Tibial artery (tissue), 4 donors: Measurements from ENCODE around the gene CUZD1.

ENCODE experiments used
- DNase-seq, 2 donors: peaks; one replicate each; pipeline ENCODE4 v3.0.0-alpha.2; 2019
- H3K27ac ChIP-seq, 2 donors: fragments of 200-600 bp; sonication (generic) in 1 of 2; 1 replicate in 1 of 2; 2 replicates in 1 of 2; pipeline ENCODE4 v1.5.1; 2018 to 2019; ENCODE audit warnings: mild to moderate bottlenecking in 1 of 2
- H3K27me3 ChIP-seq, 2 donors: fragments of 200-600 bp; sonication (generic) in 1 of 2; one replicate each; pipeline versions ENCODE4 v1.5.1 to v1.6.0; 2016 to 2019
- H3K36me3 ChIP-seq, 3 donors: fragments of 200-600 bp; sonication (generic) in 2 of 3; one replicate each; pipeline ENCODE4 v1.5.1; 2016 to 2019; ENCODE audit warnings: mild to moderate bottlenecking in 2 of 3
- H3K4me1 ChIP-seq, 4 donors: fragments of 200-600 bp; sonication (generic) in 2 of 4; 1 replicate in 3 of 4; 2 replicates in 1 of 4; pipeline ENCODE4 v1.5.1; 2016 to 2019
- H3K4me3 ChIP-seq, 2 donors: fragments of 200-600 bp; sonication (generic) in 1 of 2; 1 replicate in 1 of 2; 2 replicates in 1 of 2; pipeline ENCODE4 v1.5.1; 2018 to 2019; ENCODE audit warnings: mild to moderate bottlenecking in 2 of 2
- H3K9me3 ChIP-seq, 3 donors: fragments of 200-600 bp; sonication (generic) in 1 of 3; one replicate each; pipeline ENCODE4 v1.5.1; 2016 to 2019
- intact Hi-C: fragments of 100-400 bp; cut with DNase I; formaldehyde crosslinking; loops from one replicate; pipeline ENCODE4 v1.15.0; 2023; ENCODE audit warnings: low total_unique reads
- TF ChIP-seq, protein P1 (sequence below), 2 experiments: fragments of 200-600 bp in 1 of 2; fragments of 450-650 bp in 1 of 2; IDR thresholded peaks; one replicate each; pipeline ENCODE4 v1.5.1; 2017 to 2019; ENCODE audit warnings: antibody characterized with exemption in 2 of 2, mild to moderate bottlenecking in 1 of 2, moderate library complexity in 1 of 2

Gene CUZD1

DNA sequence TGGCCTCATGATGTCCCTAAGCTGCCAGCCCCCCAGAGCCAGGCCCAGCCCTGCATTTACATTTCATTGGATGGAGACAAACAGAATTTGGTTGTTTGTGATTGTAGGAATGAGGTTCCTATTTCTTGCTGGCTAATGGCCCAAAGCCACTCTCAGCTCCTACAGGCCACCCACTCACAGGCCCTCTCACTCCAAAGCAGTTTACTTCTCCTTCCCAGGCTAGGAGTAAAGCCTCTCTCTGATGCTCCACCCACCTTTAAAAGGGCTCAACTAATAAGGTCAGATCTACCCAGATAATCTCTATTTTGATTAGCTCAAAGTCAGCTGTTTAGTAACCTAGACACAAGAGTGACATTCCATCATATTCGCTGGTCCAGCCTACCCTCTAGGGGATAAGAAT, 11.2 kb upstream of the CUZD1 start:
- TF ChIP-seq, protein P1, sequence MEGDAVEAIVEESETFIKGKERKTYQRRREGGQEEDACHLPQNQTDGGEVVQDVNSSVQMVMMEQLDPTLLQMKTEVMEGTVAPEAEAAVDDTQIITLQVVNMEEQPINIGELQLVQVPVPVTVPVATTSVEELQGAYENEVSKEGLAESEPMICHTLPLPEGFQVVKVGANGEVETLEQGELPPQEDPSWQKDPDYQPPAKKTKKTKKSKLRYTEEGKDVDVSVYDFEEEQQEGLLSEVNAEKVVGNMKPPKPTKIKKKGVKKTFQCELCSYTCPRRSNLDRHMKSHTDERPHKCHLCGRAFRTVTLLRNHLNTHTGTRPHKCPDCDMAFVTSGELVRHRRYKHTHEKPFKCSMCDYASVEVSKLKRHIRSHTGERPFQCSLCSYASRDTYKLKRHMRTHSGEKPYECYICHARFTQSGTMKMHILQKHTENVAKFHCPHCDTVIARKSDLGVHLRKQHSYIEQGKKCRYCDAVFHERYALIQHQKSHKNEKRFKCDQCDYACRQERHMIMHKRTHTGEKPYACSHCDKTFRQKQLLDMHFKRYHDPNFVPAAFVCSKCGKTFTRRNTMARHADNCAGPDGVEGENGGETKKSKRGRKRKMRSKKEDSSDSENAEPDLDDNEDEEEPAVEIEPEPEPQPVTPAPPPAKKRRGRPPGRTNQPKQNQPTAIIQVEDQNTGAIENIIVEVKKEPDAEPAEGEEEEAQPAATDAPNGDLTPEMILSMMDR (IDR thresholded peaks at IDR 0.05), result no peak
- Histone ChIP-seq H3K27ac (no peak overlapping the region), H3K36me3 (peaks cover 0 to 10% (median 4%) of the 10 kb centered on the region in 3 donors), H3K27me3 (no peaks in the 10 kb centered on the region), H3K9me3 (no peaks in the 10 kb centered on the region), H3K4me3 (no peak overlapping the region), H3K4me1 (no peaks in the 10 kb centered on the region)
- intact Hi-C loops, result no loop called here
- DNase-seq, result no peak

DNA sequence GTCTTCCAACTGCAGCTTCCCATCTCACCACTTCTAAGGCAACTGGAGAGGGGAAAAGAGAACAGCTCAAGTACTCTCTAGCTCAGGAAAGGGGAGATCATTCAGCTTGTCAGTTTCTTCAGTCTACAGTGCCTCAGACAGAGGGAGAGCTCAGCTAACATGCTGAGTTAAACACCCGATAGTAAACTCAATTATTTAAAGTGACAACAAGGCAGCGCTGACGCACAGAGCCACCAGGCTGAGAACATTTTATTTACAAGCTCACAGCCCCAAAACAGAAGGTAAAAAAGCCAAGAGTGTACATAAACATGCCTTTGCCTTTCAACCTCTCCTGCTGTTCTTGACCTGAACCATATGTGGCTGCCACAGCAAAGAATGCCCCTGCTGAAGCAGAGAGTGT, 10.1 kb upstream of the CUZD1 start:
- no peaks in the 10 kb centered on the region for H3K9me3 ChIP-seq
- H3K4me1 ChIP-seq, result no peaks in the 10 kb centered on the region
- no peak overlapping the region for H3K4me3 ChIP-seq
- intact Hi-C loops, result no loop called here
- DNase-seq, result no peak
- peaks cover 0 to 10% (median 4%) of the 10 kb centered on the region in 3 donors for H3K36me3 ChIP-seq
- H3K27me3 ChIP-seq, result no peaks in the 10 kb centered on the region
- TF ChIP-seq, protein P1 (IDR thresholded peaks at IDR 0.05), result no peak
- H3K27ac ChIP-seq, result no peak overlapping the region

DNA sequence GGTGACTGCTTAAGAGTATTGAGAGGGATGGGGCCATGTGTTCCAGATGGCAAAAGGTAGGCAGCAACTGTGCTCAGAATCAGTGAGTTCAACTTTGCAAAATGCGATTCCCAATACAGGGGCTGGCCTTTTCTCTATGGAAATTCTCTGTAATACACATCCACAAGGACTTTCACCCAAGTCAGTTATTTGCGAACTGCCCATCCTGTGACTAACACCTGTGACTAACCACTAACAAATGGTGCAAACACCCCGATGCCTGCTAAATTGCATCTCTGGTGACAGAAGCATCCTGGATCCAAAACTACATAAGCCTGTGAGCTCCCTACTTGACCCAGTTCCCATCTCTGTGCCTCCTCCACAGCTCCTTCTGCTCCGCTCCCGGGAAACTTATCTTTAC, 9.0 kb upstream of the CUZD1 start:
- Histone ChIP-seq H3K36me3 (peaks cover 0 to 10% (median 4%) of the 10 kb centered on the region in 3 donors), H3K27ac (no peak overlapping the region), H3K4me3 (no peak overlapping the region), H3K4me1 (no peaks in the 10 kb centered on the region), H3K27me3 (no peaks in the 10 kb centered on the region), H3K9me3 (no peaks in the 10 kb centered on the region)
- intact Hi-C loops, result no loop called here
- TF ChIP-seq, protein P1 (IDR thresholded peaks at IDR 0.05), result no peak
- DNase-seq, result no peak

DNA sequence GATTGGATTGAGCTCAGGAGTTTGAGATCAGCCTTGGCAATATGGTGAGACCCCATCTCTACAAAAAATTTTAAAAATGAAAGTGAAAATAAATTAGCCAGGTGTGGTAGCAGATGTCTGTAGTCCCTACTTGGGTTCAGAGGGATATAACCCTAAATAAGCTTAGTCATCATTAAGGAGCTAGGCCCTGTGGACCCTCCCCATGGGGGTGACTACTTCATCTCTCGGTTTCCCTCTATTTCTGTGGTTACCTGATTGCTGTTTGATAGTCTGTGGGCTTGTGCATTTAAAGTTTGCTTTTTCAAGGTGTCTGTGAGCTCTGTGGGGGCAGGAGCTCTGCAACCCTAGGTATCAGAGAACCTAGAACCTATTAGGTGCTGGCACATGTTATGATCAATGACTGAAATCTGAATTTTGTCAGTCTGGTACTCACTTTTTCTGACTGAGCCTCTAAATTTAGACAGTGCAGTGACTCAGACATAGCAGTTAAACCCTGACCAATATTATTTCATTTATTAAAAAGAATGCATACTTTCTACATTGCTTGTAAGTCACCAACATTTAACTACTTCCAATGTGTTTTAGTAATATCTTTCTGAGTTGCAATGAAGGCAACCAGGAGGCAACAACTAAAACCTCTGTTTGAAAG, 8.1 kb upstream of the CUZD1 start:
- H3K9me3 ChIP-seq, result no peaks in the 10 kb centered on the region
- no peak overlapping the region for H3K4me3 ChIP-seq
- no peaks in the 10 kb centered on the region for H3K27me3 ChIP-seq
- intact Hi-C loops, result no loop called here
- peaks cover 0 to 10% (median 4%) of the 10 kb centered on the region in 3 donors for H3K36me3 ChIP-seq
- H3K27ac ChIP-seq, result no peak overlapping the region
- TF ChIP-seq, protein P1 (IDR thresholded peaks at IDR 0.05), result no peak
- DNase-seq, result no peak
- H3K4me1 ChIP-seq, result no peaks in the 10 kb centered on the region

DNA sequence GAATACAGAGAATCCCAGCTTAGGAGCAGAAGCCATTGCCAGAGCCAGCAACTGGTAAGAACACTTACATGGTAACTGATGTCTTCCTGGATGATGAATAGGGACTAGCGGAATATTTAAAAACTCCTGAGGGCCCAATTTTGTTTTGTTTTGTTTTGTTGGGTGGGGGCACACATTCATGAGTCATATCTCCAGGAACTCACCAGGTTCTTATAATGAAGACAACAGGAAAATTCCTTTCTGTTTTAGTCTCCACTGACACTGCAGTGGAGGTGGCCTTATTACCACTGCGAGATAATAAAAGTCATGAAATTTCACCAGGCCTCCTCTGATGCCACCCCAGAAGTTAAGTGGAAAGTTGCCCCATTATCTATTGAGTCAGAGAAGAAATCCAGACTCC, 6.6 kb upstream of the CUZD1 start:
- no peak overlapping the region for H3K4me3 ChIP-seq
- intact Hi-C loops, result no loop called here
- no peaks in the 10 kb centered on the region for H3K9me3 ChIP-seq
- H3K36me3 ChIP-seq, result peaks cover 0 to 10% (median 4%) of the 10 kb centered on the region in 3 donors
- TF ChIP-seq, protein P1 (IDR thresholded peaks at IDR 0.05), result no peak
- no peaks in the 10 kb centered on the region for H3K4me1 ChIP-seq
- H3K27me3 ChIP-seq, result no peaks in the 10 kb centered on the region
- DNase-seq, result no peak
- no peak overlapping the region for H3K27ac ChIP-seq
